Endothelial cell of coronary artery (primary cell): ENCODE data around the gene NDUFAB1. TPM values are rescaled to one million over a fixed set of nuclear protein-coding genes. Genes with fewer than 3 reads are reported as not detected.

Source experiments
- total RNA-seq: library from RNA; depleted of rRNA; stranded (reverse); fragments of >200 nt; gene quantifications from 2 replicates; pipeline ENCODE4 v1.2.3, GENCODE V29; 2014

NDUFAB1 gene
- 102 and 124 TPM in 2 replicates for total RNA-seq

GRCh38 chr16:23595951-23596720 is at the start of gene NDUFAB1:
Gene NDUFAB1, minus strand, starts transcription at chr16:23596316. Its CDS starts 26 bp downstream, at chr16:23596290.

GRCh38 chr16:23640931-23641765 is 45.0 kb upstream of the NDUFAB1 start, which contains the start of the genes DCTN5 and PALB2:
Gene DCTN5, plus strand, starts transcription at chr16:23641466. Its CDS starts 77 bp downstream, at chr16:23641543.
Gene PALB2, minus strand, starts transcription at chr16:23641310. Its CDS starts 153 bp downstream, at chr16:23641157.

GRCh38 chr16:23556881-23557778 is 39.0 kb downstream of the NDUFAB1 start, which contains the start of the genes EARS2 and UBFD1:
Gene EARS2, minus strand, starts transcription at chr16:23557350. Its CDS starts 7 bp downstream, at chr16:23557343.
Gene UBFD1, plus strand, starts transcription at chr16:23557727. Its CDS starts 16 bp downstream, at chr16:23557743.

Other genes starting within 250 kb of the NDUFAB1 start
- 8.0 and 13.8 TPM in 2 replicates for gene COG7, start 143.1 kb downstream of the NDUFAB1 start, total RNA-seq
- 17.9 and 23.3 TPM in 2 replicates for gene GGA2, start 85.8 kb downstream of the NDUFAB1 start, total RNA-seq
- gene EARS2, start 39.0 kb downstream of the NDUFAB1 start, total RNA-seq, result 18.4 and 23.5 TPM in 2 replicates
- 55.2 and 74.1 TPM in 2 replicates for gene UBFD1, start 38.6 kb downstream of the NDUFAB1 start, total RNA-seq
- 7.1 and 7.9 TPM in 2 replicates for gene PALB2, start 45.0 kb upstream of the NDUFAB1 start, total RNA-seq
- 54.0 and 55.7 TPM in 2 replicates for gene DCTN5, start 45.1 kb upstream of the NDUFAB1 start, total RNA-seq
- 9.4 and 22.8 TPM in 2 replicates for gene PLK1, start 82.6 kb upstream of the NDUFAB1 start, total RNA-seq
- not detected in 2 replicates for gene ERN2, start 116.9 kb upstream of the NDUFAB1 start, total RNA-seq
- not detected in 2 replicates for gene CHP2, start 158.7 kb upstream of the NDUFAB1 start, total RNA-seq
- gene PRKCB, start 239.7 kb upstream of the NDUFAB1 start, total RNA-seq, result 0.09 TPM in 1 of 2 replicates, not detected in the other